Measurements from ENCODE around the gene TM9SF4. TPM values are rescaled to one million over a fixed set of nuclear protein-coding genes. Genes with fewer than 3 reads are reported as not detected.
A peak's percentile ranks its signal among the peaks of the same experiment; 100 is the strongest.

TM9SF4 gene
- total RNA-seq = 27.3 TPM

- peak; percentile 98 for DNase-seq
Measured at GRCh38 chr20:32109392-32110172, at the start of gene TM9SF4. Gene TM9SF4 (plus strand): TSS chr20:32109714. CDS start chr20:32109741, 27 bp downstream.

DNA sequence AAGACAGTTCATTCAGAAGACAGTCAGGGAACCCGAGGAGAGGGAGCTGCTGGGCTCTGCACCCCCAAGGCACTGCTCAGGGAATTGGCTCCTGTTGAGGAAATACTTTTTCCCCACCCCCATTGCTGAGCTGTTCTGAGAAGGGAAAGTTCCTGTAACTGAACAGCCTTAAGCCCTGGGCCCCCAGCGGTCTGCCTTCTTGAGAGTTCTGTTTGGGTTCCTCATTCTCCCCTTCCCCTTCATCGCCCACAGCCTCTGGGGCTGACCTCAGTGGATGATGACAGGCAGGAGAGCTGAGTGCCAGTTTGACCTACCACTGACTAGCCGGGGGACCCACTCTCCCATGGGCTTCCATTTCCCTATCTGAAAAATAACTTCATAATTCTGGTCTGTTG, 46.7 kb upstream of the TM9SF4 start:
- no peak for DNase-seq

DNA sequence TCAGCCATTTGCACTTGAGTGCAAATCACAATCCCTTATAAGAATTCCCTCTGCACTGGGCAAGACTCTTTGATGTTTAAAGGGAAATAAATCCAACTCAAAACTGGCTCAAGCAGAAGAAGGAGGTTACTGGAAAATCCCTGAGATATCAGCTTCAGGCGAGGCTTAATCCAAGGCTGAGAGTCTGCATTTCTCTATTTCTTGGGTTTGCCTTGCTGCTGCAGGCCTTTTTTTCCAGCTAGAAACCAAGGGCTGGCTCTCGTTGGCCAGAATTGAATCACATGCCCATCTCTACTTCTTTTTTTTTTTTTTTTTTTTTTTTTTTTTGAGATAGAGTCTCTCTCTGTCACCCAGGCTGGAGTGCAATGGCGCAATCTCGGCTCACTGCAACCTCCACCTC, 45.8 kb upstream of the TM9SF4 start:
- no peak for DNase-seq

DNA sequence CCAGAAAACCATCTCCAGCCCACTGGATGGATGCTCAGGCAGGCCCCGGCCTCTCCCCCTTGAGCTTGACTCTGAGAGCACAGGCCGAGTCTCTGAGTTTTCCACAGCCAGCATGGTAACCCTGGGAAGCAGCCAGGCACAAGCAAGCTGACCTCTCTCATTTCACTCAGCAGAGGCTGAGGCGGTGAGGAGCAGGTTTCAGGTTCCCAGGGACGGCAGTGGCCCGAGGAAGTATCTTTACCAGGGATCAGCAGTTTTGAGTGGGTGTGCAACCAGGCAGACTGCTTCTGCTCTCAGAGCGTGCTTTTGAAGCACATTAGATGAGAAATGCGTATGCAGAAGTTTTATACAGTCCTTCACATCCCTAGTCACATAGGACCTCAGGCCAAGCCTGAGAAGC, 44.8 kb upstream of the TM9SF4 start:
- DNase-seq = no peak

DNA sequence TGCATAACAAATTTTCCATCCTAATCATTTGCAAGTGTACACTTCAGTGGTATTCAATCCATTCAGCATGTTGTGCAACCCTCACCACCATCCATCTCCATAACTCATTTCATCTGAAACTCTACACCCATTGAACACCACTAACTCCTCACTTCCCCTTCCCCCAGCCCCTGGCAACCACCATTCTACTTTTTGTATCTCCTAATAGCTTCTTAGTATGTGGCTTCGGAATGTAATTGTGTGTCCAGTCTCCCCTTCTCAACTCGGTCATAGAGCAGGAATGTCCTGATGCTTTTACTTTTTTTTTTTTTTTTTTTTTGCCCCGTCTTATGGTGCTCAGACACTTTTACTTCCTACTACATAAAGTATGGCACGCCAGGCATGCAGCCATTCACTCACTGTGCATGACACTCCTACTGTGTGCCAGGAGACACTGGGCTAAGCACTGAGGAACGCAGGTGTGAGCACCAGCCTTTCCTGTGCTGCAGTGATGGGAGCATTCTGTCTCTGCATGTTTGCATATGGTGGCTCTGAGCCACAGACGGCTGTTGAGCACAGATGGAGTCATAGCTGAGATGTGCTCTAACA, 42.2 kb upstream of the TM9SF4 start:
- DNase-seq = no peak

GRCh38 chr20:32068174-32068573, 41.3 kb upstream of the TM9SF4 start:
- no peak for DNase-seq

DNA sequence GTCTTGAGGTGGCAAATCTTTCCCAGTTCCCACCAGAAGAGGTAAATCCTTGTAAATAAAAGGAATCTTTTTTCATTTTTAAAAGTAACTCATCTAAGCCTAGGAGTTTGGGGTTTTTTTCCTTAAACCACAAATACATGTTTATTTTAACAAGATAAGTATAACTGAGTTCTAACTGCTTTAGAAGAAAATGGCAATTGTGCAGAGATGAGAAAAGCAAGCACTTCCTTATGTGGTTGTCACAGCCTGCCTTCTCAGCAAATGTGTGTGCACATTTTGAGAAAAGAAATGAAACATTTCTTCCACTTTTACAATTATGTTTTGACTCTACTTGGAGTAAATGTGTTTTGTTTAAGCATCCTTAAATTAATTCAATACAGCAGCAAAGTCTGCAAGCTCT, 39.8 kb upstream of the TM9SF4 start:
- no peak for DNase-seq

GRCh38 chr20:32070282-32070681, 39.2 kb upstream of the TM9SF4 start:
- no peak for DNase-seq

DNA sequence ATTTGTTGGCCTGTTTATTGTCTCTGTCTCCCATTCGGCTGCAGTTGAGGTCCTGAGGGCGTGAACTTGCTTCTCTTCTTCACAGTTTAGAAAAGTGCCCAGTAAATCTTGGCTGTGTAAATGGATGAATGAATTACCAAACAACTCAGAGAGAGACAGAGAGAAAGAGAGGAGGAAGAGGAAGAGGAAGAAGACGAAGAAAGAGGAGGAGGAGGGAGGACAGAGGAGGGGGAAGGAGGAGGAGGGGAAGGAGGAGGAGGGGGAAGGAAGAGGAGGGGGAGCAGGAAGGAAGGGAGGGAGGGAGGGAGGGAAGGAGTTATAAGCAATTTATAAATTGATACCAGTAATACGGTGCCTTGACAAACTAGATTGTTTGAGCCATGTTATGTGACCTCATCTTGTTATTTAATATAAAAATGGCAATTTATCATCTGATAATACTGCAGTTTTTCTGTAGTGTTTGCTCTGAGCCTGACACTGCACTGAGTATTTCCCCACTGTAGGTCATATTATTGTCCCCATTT, 38.8 kb upstream of the TM9SF4 start:
- no peak for DNase-seq

DNA sequence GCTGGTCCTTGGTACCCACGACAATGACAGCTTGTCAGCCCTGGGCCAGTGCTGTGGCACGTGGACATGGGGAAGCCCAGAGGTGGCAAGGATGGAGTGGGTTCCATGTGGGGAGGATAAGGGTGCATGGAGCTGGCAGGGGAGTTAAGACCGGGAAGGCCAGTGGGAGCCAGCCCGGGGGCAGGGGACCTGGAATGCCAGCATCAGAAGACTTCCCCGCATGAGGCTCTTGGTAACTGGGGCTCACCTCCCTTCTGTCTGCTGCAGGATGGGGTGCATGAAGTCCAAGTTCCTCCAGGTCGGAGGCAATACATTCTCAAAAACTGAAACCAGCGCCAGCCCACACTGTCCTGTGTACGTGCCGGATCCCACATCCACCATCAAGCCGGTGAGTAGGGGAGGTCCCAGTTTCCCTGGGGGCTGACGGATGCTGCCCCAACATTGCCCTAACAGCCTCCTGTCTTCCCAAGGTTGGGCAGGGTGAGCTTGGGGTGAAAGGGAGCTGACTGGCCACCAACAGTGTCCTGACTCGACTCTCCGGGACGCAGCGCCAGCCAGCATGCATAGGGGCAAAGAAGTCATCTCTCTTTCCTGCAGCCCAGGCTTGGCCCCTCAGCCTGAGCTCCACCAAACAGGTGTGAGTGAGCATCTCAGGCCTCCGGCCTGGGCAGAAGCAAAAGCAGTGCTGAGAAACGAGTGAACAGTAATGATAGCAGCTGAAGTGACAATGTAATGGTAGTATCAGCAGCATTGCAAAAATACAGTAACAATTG, 37.9 kb upstream of the TM9SF4 start:
- no peak for DNase-seq

- no peak for DNase-seq
Measured at GRCh38 chr20:32072168-32072750, 37.3 kb upstream of the TM9SF4 start.

GRCh38 chr20:32075534-32075933, 34.0 kb upstream of the TM9SF4 start:
- DNase-seq = no peak

DNA sequence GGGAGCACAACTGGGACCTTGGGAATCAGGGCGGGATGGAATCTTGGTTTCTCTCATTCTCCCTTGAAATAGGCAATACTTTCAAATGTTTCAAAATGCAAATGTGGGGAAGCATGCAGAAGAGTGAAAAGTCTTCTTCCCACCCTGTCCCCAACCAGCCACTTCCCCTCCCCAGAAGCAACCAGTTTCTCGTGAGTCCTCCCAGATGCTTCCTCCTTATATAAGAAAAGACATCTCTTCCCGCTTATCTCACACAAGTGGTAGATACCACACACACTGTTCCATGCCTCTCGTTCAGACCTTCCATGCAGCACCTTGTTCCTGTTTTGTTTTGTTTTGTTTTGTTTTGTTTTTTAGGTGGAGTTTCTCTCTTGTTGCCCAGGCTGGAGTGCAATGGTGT, 32.3 kb upstream of the TM9SF4 start:
- no peak for DNase-seq

GRCh38 chr20:32078322-32078721, 31.2 kb upstream of the TM9SF4 start:
- DNase-seq = no peak

DNA sequence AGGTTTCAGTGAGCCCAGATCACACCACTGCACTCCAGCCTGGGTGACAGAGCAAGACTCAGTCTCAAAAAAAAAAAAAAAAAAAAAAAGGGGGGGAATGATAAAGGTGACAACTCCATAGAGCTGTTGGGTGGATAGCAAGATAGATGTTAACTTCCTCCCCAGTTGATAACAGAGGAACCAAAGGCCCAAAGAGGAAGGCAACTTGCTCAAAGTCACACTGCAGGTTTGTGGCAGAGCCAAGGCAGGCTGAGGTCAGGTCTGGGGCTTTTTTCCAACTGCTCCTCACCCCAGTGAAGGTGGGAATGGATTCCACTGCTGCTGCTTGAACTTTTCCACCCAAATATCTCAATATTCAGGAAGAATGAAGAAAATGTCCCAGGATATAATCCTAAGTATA, 30.7 kb upstream of the TM9SF4 start:
- DNase-seq = no peak

GRCh38 chr20:32079655-32080109, 29.8 kb upstream of the TM9SF4 start:
- DNase-seq = no peak

DNA sequence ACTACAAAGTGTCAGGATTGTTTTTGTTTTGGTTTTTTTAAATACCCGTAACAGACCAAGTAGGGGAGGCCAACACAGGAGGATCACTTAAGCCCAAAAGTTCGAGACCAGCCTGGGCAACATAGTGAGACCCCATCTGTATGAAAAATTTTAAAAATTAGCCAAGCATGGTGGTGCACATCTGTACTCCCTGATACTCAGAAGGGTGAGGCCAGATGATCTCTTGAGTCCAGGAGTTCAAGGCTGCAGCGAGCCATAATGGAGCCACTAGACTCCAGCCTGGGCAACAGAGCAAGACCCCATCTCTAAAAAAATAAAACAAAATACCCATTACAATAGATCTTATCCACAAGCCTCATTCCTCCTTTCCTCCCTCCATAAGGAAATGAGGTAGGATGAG, 28.7 kb upstream of the TM9SF4 start:
- no peak for DNase-seq

GRCh38 chr20:32083469-32083868, 26.0 kb upstream of the TM9SF4 start:
- DNase-seq = no peak

DNA sequence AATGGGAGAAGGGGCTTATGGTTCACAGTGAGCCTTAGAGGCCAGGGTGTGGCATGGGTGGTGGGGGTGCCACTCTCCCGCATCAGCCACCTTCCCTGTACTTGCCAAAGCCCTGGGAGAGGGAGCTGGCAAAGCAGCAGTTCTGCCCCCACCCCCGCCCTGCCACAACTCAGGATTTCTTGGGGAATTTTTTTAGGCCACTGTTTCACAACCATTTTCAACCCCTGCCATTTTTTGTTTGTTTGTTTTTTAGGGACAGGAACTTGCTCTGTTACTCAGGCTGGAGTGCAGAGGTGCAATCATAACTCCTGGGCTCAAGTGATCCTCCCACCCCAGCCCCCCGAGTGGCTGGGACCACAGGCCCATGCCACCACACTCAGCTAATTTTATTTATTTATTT, 22.4 kb upstream of the TM9SF4 start:
- no peak for DNase-seq

- no peak for DNase-seq
Measured at GRCh38 chr20:32088759-32089158, 20.8 kb upstream of the TM9SF4 start.

DNA sequence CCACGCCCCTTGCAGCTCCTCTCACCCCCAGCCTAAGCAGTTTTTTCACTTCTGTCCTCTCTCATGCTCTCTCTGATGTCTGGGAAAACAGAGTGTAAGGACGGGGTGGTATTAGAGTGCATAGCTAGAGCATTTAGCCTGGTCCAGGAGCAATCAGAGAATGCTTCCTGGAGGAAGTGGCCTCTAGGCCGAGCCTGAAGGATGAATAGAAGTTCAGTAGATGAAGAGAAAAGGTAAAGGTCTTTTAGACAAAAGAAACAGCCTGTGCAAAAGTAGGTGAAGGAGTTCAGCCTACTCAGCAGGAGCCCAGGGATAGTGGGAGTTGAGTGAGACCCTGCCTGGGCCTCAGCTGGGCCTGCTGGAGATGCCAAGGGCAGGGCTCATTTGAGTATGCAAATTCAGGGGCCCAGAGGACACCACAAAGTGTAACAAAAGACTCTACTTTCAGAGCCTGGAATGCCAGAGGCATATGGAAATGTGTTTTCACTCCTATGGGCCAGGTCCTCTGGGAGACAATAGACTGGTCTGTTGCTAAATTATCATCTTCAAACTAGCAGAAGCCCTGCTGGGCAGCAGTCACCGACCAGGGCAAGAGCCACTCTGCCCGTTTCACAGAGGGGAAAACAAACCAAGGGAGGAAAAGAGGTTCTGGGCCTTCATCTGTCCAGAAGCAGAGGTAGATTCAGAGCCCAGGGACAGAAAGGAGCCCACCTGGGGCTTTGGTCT, 19.7 kb upstream of the TM9SF4 start:
- DNase-seq = no peak

GRCh38 chr20:32091888-32092346, 17.6 kb upstream of the TM9SF4 start:
- peak; percentile 82 for DNase-seq

Measured in tongue (tissue), 2 donors.